H1 (cell line): ENCODE results near the gene FOSL2. TPM values are rescaled to one million over a fixed set of nuclear protein-coding genes. Genes with fewer than 3 reads are reported as not detected.

ENCODE experiments used
- CTCF ChIA-PET: fragments of 300-600 bp; sonication (Branson Sonifier 250); formaldehyde crosslinking; loops from one replicate; lab custom pipeline; 2021; ENCODE audit not compliant: partially characterized antibody; lab: Charles Lee
- POLR2A ChIA-PET: fragments of 300-600 bp; sonication (Branson Sonifier 250); formaldehyde crosslinking; loops from one replicate; lab custom pipeline; 2021; ENCODE audit warnings: inconsistent platforms; ENCODE audit not compliant: partially characterized antibody; lab: Charles Lee
- DNase-seq, 2 experiments: peaks; one replicate each; pipeline versions ENCODE4 v3.0.0 to v3.0.0-alpha.2; 2010 to 2022; ENCODE audit warnings: low spot score in 2 of 2, low read depth in 1 of 2, mixed read lengths in 1 of 2
- FAIRE-seq: peaks from 2 replicates; lab custom pipeline; 2011; peaks lifted over from hg19 to GRCh38; lab: Jason Lieb, UNC
- H2AFZ ChIP-seq: 2 replicates; pipeline ENCODE4 v1.8.1; 2012; ENCODE audit warnings: low read length, inconsistent platforms
- H2AK5ac ChIP-seq: 2 replicates; pipeline ENCODE4 v1.6.1; 2013; ENCODE audit warnings: low read depth, low read length
- H2BK120ac ChIP-seq: replicated peaks from 2 replicates; pipeline ENCODE3; 2013; ENCODE audit warnings: low read depth, low read length, inconsistent platforms
- H2BK12ac ChIP-seq: 2 replicates; pipeline ENCODE4 v1.6.1; 2013; ENCODE audit warnings: low read depth, low read length
- H2BK15ac ChIP-seq: 2 replicates; pipeline ENCODE4 v1.6.1; 2013; ENCODE audit warnings: low read length
- H2BK20ac ChIP-seq: 2 replicates; pipeline ENCODE4 v1.6.1; 2013; ENCODE audit warnings: low read length
- H2BK5ac ChIP-seq: 2 replicates; pipeline ENCODE4 v1.6.1; 2013; ENCODE audit warnings: low read depth, low read length
- H3K14ac ChIP-seq: 2 replicates; pipeline ENCODE4 v1.6.1; 2013; ENCODE audit warnings: inconsistent platforms; ENCODE audit not compliant: insufficient read length
- H3K18ac ChIP-seq: 2 replicates; pipeline ENCODE4 v1.6.1; 2013; ENCODE audit warnings: low read length; ENCODE audit errors: extremely low read depth
- H3K23ac ChIP-seq: 2 replicates; pipeline ENCODE4 v1.6.1; 2013; ENCODE audit warnings: inconsistent platforms; ENCODE audit not compliant: insufficient read length
- H3K23me2 ChIP-seq: 2 replicates; pipeline ENCODE4 v1.6.1; 2013; ENCODE audit warnings: low read depth, low read length
- H3K27ac ChIP-seq: 2 replicates; pipeline ENCODE4 v1.6.1; 2011; ENCODE audit warnings: low read depth, low read length, inconsistent platforms
- H3K27me3 ChIP-seq, 4 experiments: replicated peaks in 1 of 4; 1 replicate in 1 of 4; 2 replicates in 3 of 4; pipeline versions ENCODE4 v1.6.1 to v1.8.1; 2011 to 2013; ENCODE audit warnings: low read length in 3 of 4, mild to moderate bottlenecking in 3 of 4, inconsistent platforms in 2 of 4, mixed read lengths in 2 of 4, moderate library complexity in 1 of 4; ENCODE audit not compliant: control insufficient read depth in 3 of 4, insufficient read depth in 3 of 4; ENCODE audit errors: extremely low read depth in 1 of 4
- H3K36me3 ChIP-seq, 4 experiments: 2 replicates each; pipeline versions ENCODE4 v1.6.1 to v1.8.1; 2011 to 2013; ENCODE audit warnings: mild to moderate bottlenecking in 4 of 4, low read length in 3 of 4, moderate library complexity in 2 of 4, control low read depth in 1 of 4, inconsistent platforms in 1 of 4; ENCODE audit not compliant: insufficient read depth in 4 of 4, control insufficient read depth in 2 of 4
- H3K4ac ChIP-seq: replicated peaks from 2 replicates; pipeline ENCODE3; 2013; ENCODE audit warnings: low read length, low read depth, mixed read lengths, inconsistent platforms; ENCODE audit not compliant: insufficient read length
- H3K4me1 ChIP-seq, 4 experiments: replicated peaks in 1 of 4; 1 replicate in 1 of 4; 2 replicates in 3 of 4; pipeline versions ENCODE4 v1.6.1 to v1.8.1; 2011 to 2013; ENCODE audit warnings: low read length in 3 of 4, inconsistent platforms in 2 of 4, mixed read lengths in 1 of 4; ENCODE audit not compliant: insufficient read depth in 4 of 4, control insufficient read depth in 3 of 4
- H3K4me2 ChIP-seq, 2 experiments: 2 replicates each; pipeline versions ENCODE4 v1.6.1 to v1.8.1; 2011 to 2013; ENCODE audit warnings: low read depth in 2 of 2, low read length in 2 of 2, control low read depth in 1 of 2, inconsistent platforms in 1 of 2, mild to moderate bottlenecking in 1 of 2; ENCODE audit not compliant: insufficient read depth in 1 of 2
- H3K4me3 ChIP-seq, 4 experiments: fragments of 200-600, 300-600 bp in 1 of 4; sonication (generic), shearing (Covaris generic), sonication (Bioruptor Twin) in 1 of 4; 2 replicates each; pipeline versions ENCODE4 v1.5.1 to v1.8.1; 2011 to 2016; ENCODE audit warnings: low read length in 4 of 4, low read depth in 3 of 4, control low read depth in 2 of 4, inconsistent platforms in 2 of 4, mild to moderate bottlenecking in 2 of 4, mixed read lengths in 1 of 4, moderate library complexity in 1 of 4; ENCODE audit not compliant: insufficient read depth in 2 of 4; ENCODE audit errors: extremely low read depth in 1 of 4
- H3K56ac ChIP-seq: replicated peaks from 2 replicates; pipeline ENCODE3; 2013; ENCODE audit warnings: low read depth, mild to moderate bottlenecking, mixed read lengths, low read length, inconsistent platforms; ENCODE audit not compliant: insufficient read length
- H3K79me1 ChIP-seq: 2 replicates; pipeline ENCODE4 v1.6.1; 2013; ENCODE audit warnings: low read depth, low read length, control low read depth
- H3K79me2 ChIP-seq, 2 experiments: 2 replicates each; pipeline versions ENCODE4 v1.6.1 to v1.8.1; 2012 to 2013; ENCODE audit warnings: low read length in 2 of 2, mild to moderate bottlenecking in 2 of 2, inconsistent platforms in 1 of 2; ENCODE audit not compliant: insufficient read depth in 2 of 2, control insufficient read depth in 1 of 2
- H3K9ac ChIP-seq, 4 experiments: replicated peaks in 1 of 4; 1 replicate in 1 of 4; 2 replicates in 3 of 4; pipeline versions ENCODE4 v1.6.1 to v1.8.1; 2011 to 2013; ENCODE audit warnings: low read depth in 3 of 4, low read length in 3 of 4, control low read depth in 2 of 4, mild to moderate bottlenecking in 2 of 4, moderate library complexity in 2 of 4, inconsistent platforms in 1 of 4; ENCODE audit errors: extremely low read depth in 1 of 4
- H3K9me3 ChIP-seq, 2 experiments: 2 replicates each; pipeline versions ENCODE4 v1.6.1 to v1.8.1; 2012 to 2013; ENCODE audit warnings: mild to moderate bottlenecking in 2 of 2, moderate library complexity in 2 of 2, control low read depth in 1 of 2, inconsistent platforms in 1 of 2, low read depth in 1 of 2, low read length in 1 of 2, mixed read lengths in 1 of 2; ENCODE audit not compliant: insufficient read depth in 2 of 2
- H4K20me1 ChIP-seq, 2 experiments: replicated peaks in 1 of 2; 2 replicates each; pipeline versions ENCODE3 to v1.8.1; 2011 to 2013; ENCODE audit warnings: inconsistent platforms in 2 of 2, low read length in 2 of 2, mild to moderate bottlenecking in 1 of 2; ENCODE audit not compliant: insufficient read depth in 2 of 2, control insufficient read depth in 1 of 2
- H4K5ac ChIP-seq: 2 replicates; pipeline ENCODE4 v1.6.1; 2013; ENCODE audit warnings: low read length, low read depth, mixed read lengths, inconsistent platforms; ENCODE audit not compliant: insufficient read length
- H4K8ac ChIP-seq: 2 replicates; pipeline ENCODE4 v1.8.0; 2013; ENCODE audit warnings: mild to moderate bottlenecking, moderate library complexity, low read length, inconsistent platforms; ENCODE audit not compliant: insufficient read depth; ENCODE audit errors: extremely low read depth
- H4K91ac ChIP-seq: replicated peaks from 2 replicates; pipeline ENCODE3; 2013; ENCODE audit warnings: low read length, mixed read lengths, inconsistent platforms; ENCODE audit not compliant: insufficient read length
- CEBPB ChIP-seq: IDR thresholded peaks from 2 replicates; pipeline ENCODE4 v1.6.1; 2012; ENCODE audit warnings: low read depth, low read length
- CHD1 ChIP-seq: IDR thresholded peaks from 2 replicates; pipeline ENCODE4 v1.6.1; 2012; ENCODE audit warnings: low read depth, low read length, improper control_type of control experiment
- EGR1 ChIP-seq: IDR thresholded peaks from 2 replicates; pipeline ENCODE4 v1.6.1; 2011; ENCODE audit warnings: low read depth, low read length, borderline replicate concordance
- FOSL1 ChIP-seq: IDR thresholded peaks from 2 replicates; pipeline ENCODE4 v1.6.1; 2011; ENCODE audit warnings: mild to moderate bottlenecking, low read depth, low read length, moderate library complexity; ENCODE audit not compliant: insufficient read depth
- GABPA ChIP-seq: IDR thresholded peaks from 2 replicates; pipeline ENCODE4 v1.6.1; 2011; ENCODE audit warnings: mild to moderate bottlenecking, low read length, moderate library complexity, borderline replicate concordance; ENCODE audit not compliant: insufficient read depth
- MAFK ChIP-seq: IDR thresholded peaks from 2 replicates; pipeline ENCODE4 v1.6.1; 2012; ENCODE audit warnings: low read depth, mild to moderate bottlenecking, improper control_type of control experiment, low read length
- NRF1 ChIP-seq: IDR thresholded peaks from 2 replicates; pipeline ENCODE4 v1.6.1; 2011; ENCODE audit warnings: mild to moderate bottlenecking, low read depth, low read length, improper control_type of control experiment
- RAD21 ChIP-seq, 2 experiments: IDR thresholded peaks in 1 of 2; conservative IDR thresholded peaks in 1 of 2; 2 replicates each; pipeline ENCODE4 v1.6.1; 2011; ENCODE audit warnings: low read depth in 2 of 2, low read length in 2 of 2, improper control_type of control experiment in 1 of 2, inconsistent platforms in 1 of 2, mild to moderate bottlenecking in 1 of 2, moderate library complexity in 1 of 2
- RNF2 ChIP-seq: fragments of 200-900, 300-1000 bp; sonication (generic); IDR thresholded peaks from 2 replicates; pipeline ENCODE4 v1.7.1; 2016; ENCODE audit warnings: borderline replicate concordance, low read depth, mild to moderate bottlenecking, antibody characterized with exemption, low read length; ENCODE audit not compliant: poor library complexity, severe bottlenecking; ENCODE audit errors: missing control alignments
- SP4 ChIP-seq: IDR thresholded peaks from 2 replicates; pipeline ENCODE4 v1.6.1; 2012; ENCODE audit warnings: low read length, inconsistent platforms
- SUZ12 ChIP-seq: fragments of 200-600 bp; sonication (generic); IDR thresholded peaks from 2 replicates; pipeline ENCODE4 v1.6.1; 2012; ENCODE audit warnings: mild to moderate bottlenecking, inconsistent platforms, low read length, moderate library complexity, mixed read lengths
- TAF1 ChIP-seq: IDR thresholded peaks from 2 replicates; pipeline ENCODE4 v1.6.1; 2011; ENCODE audit warnings: mild to moderate bottlenecking, low read depth, low read length
- TEAD4 ChIP-seq: IDR thresholded peaks from 2 replicates; pipeline ENCODE4 v1.6.1; 2012; ENCODE audit warnings: low read depth, low read length, inconsistent platforms, mixed read lengths
- YY1 ChIP-seq: IDR thresholded peaks from 2 replicates; pipeline ENCODE4 v1.6.1; 2011; ENCODE audit warnings: low read depth, mild to moderate bottlenecking, low read length
- WGBS, 2 experiments: shearing (Covaris generic) in 1 of 2; methylation state at CpG; one replicate each; pipeline versions ENCODE4 v1.1.6 to v1.1.7; 2013 to 2015; ENCODE audit warnings: low lambda C conversion rate in 2 of 2, mixed read lengths in 2 of 2, inconsistent platforms in 1 of 2, low coverage in 1 of 2, missing lambda C conversion rate in 1 of 2; ENCODE audit not compliant: insufficient replicate concordance in 2 of 2, insufficient coverage in 1 of 2, insufficient read length in 1 of 2; ENCODE audit errors: extremely low coverage in 1 of 2, missing lambda C conversion rate in 1 of 2; 5-methylcytosine and 5-hydroxymethylcytosine counted together
- polyA plus RNA-seq, 7 experiments: library from polyadenylated mRNA; depleted of rRNA in 3 of 7; stranded (reverse) in 5 of 7; unstranded in 2 of 7; fragments of >200 nt in 5 of 7; fragments of 200-250 nt in 2 of 7; gene quantifications; 1 replicate in 5 of 7; 2 replicates in 1 of 7; 4 replicates in 1 of 7; pipeline versions ENCODE4 v1.2.1 to v1.2.3, GENCODE V29; 2011 to 2013; ENCODE audit warnings: missing spikeins in 2 of 7, mixed read lengths in 2 of 7
- total RNA-seq: library from RNA; stranded (reverse); fragmentation: NEBNext Ultra II Directional; extraction: Animal tissue kit (Norgen Biotek cat#: 25700); gene quantifications from 2 replicates; pipeline ENCODE4 v1.2.1, GENCODE V29; 2021

Gene FOSL2
- total and polyA plus RNA-seq, 2 of the 8 experiments (the other 6 are each of a cell fraction or from before 2014, with no cell fraction given): 1.5 to 4.5 TPM

- Histone ChIP-seq H2BK15ac (no peak overlapping the region), H3K4me1 (no peaks in the 10 kb centered on the region; a peak in 1 of 7 replicates), H3K4ac (no peak overlapping the region), H3K4me3 (no peak overlapping the region), H3K27me3 (no peaks in the 10 kb centered on the region), H4K5ac (no peak overlapping the region), H3K56ac (no peak overlapping the region), H3K23ac (no peak overlapping the region), H3K79me1 (no peaks in the 10 kb centered on the region; the same call in 1 of the 2 replicates), H4K8ac (peak overlapping the region; percentile 53), H4K91ac (no peak overlapping the region), H3K27ac (no peak overlapping the region), H3K14ac (no peak overlapping the region), H3K4me2 (no peak overlapping the region), H3K18ac (no peak overlapping the region), H3K79me2 (no peaks in the 10 kb centered on the region), H2BK20ac (no peak overlapping the region), H3K9me3 (no peaks in the 10 kb centered on the region), H2AFZ (no peak overlapping the region), H2AK5ac (no peak overlapping the region), H4K20me1 (peaks cover 3% of the 10 kb centered on the region in 2 experiments), H3K23me2 (no peaks in the 10 kb centered on the region), H2BK5ac (no peak overlapping the region), H2BK12ac (no peak overlapping the region), H3K9ac (no peak overlapping the region), H2BK120ac (no peak overlapping the region), H3K36me3 (no peaks in the 10 kb centered on the region; a peak in 2 of 8 replicates)
- ChIA-PET POLR2A (interaction anchor here (1.1 to 2.0 kb wide), 3 partner anchors 9 to 12 kb away, joined by 4 to 6 read pairs (median 4); partner anchors contain the start of gene FOSL2), CTCF (interaction anchor here (0.6 to 3.9 kb wide), 10 partner anchors 11 to 698 kb away, joined by 3 to 28 read pairs (median 4); no protein-coding TSS in a partner anchor)
- FAIRE-seq (no peak), DNase-seq (no peak)
- WGBS, 2 experiments: 96% methylated on average over 4 of the region's 4 CpGs; no CpG with 5 or more reads in 1 of the 2 experiments
- TF ChIP-seq CHD1: no peak
- no peak for TF ChIP-seq SP4
- no peak for TF ChIP-seq TEAD4
- TF ChIP-seq RAD21 (IDR thresholded peaks at IDR 0.05 in 1 of 2, conservative IDR thresholded peaks at IDR 0.05 in 1 of 2; ENCODE audit: low read depth in 2 of 2, low read length in 2 of 2): no peak
- no peak for TF ChIP-seq EGR1
- no peak for TF ChIP-seq NRF1
- no peak for TF ChIP-seq RNF2
- no peak for TF ChIP-seq SUZ12
- TF ChIP-seq CEBPB: no peak
- TF ChIP-seq YY1: no peak
- TF ChIP-seq MAFK: no peak
- TF ChIP-seq FOSL1: no peak
- TF ChIP-seq GABPA: no peak
- no peak for TF ChIP-seq TAF1
These were observed 8.8 kb downstream of the FOSL2 start for GRCh38 chr2:28401411-28401810.
